Mucosa of descending colon (tissue), 3 donors: ENCODE measurements around the gene CMC2. TPM values are rescaled to one million over a fixed set of nuclear protein-coding genes. Genes with fewer than 3 reads are reported as not detected.

Source experiments
- ATAC-seq: fragments of 200-7000 bp; cut with Tn5 transposase; one replicate; pipeline ENCODE4 v1.9.1; 2020; ENCODE audit warnings: mild to moderate bottlenecking, moderate library complexity
- DNase-seq, 3 donors: peaks; one replicate each; pipeline ENCODE4 v3.0.0-alpha.2; 2020
- H3K36me3 ChIP-seq: fragments of 200-600 bp; one replicate; pipeline ENCODE4 v1.8.0; 2021; ENCODE audit warnings: low read depth, mild to moderate bottlenecking
- H3K4me1 ChIP-seq: fragments of 200-600 bp; one replicate; pipeline ENCODE4 v1.8.0; 2021; ENCODE audit warnings: low read depth, mild to moderate bottlenecking
- H3K4me3 ChIP-seq: fragments of 200-600 bp; one replicate; pipeline ENCODE4 v1.8.0; 2021; ENCODE audit warnings: mild to moderate bottlenecking
- H3K9me3 ChIP-seq: fragments of 200-600 bp; one replicate; pipeline ENCODE4 v1.8.0; 2021; ENCODE audit warnings: mild to moderate bottlenecking
- intact Hi-C, 2 donors: fragments of 100-400 bp; cut with DNase I in 1 of 2; cut with micrococcal nuclease in 1 of 2; formaldehyde crosslinking; loops; one replicate each; pipeline versions ENCODE4 v1.11.0 to v1.11.1; 2022; cut with DNase I, micrococcal nuclease
- long read RNA-seq, 2 donors: library from polyadenylated mRNA; unstranded; transcript quantifications; one replicate each; pipeline ENCODE4 v2.0.0, GENCODE V29; 2019 to 2021
- total RNA-seq, 3 donors: library from RNA; stranded (reverse); fragmentation: NEBNext Ultra II Directional in 2 of 3; extraction: Animal tissue kit (Norgen Biotek cat#: 25700) in 2 of 3; gene quantifications; one replicate each; pipeline versions ENCODE4 v1.2.1 to v1.2.4, GENCODE V29; 2021 to 2023
- TF ChIP-seq, protein P1 (sequence below): fragments of 200-600 bp; IDR thresholded peaks from one replicate; pipeline ENCODE4 v1.8.0; 2022; ENCODE audit warnings: antibody characterized with exemption, mild to moderate bottlenecking
- donor health status: DM: no; HTN: no; CAD: no; lungs with moderate emphysema.
- donor health status: DM: no; HTN: no; CAD: no.
- donor health status: DM: no; HTN: yes; CAD: no.

Gene CMC2
- 10 to 100 TPM; 42.1 to 52.7 (median 51.9) TPM for total RNA-seq
- long read RNA-seq, donor 1, full-length matches to known transcripts, result 19 of 28 reads
- long read RNA-seq, donor 1, partial matches to known transcripts, result 0 of 28 reads
- long read RNA-seq, donor 1, other reads (novel, unspliced or antisense), result 9 of 28 reads
- long read RNA-seq, donor 2, full-length matches to known transcripts, result 25 of 37 reads
- long read RNA-seq, donor 2, partial matches to known transcripts, result 0 of 37 reads
- long read RNA-seq, donor 2, other reads (novel, unspliced or antisense), result 12 of 37 reads

DNA sequence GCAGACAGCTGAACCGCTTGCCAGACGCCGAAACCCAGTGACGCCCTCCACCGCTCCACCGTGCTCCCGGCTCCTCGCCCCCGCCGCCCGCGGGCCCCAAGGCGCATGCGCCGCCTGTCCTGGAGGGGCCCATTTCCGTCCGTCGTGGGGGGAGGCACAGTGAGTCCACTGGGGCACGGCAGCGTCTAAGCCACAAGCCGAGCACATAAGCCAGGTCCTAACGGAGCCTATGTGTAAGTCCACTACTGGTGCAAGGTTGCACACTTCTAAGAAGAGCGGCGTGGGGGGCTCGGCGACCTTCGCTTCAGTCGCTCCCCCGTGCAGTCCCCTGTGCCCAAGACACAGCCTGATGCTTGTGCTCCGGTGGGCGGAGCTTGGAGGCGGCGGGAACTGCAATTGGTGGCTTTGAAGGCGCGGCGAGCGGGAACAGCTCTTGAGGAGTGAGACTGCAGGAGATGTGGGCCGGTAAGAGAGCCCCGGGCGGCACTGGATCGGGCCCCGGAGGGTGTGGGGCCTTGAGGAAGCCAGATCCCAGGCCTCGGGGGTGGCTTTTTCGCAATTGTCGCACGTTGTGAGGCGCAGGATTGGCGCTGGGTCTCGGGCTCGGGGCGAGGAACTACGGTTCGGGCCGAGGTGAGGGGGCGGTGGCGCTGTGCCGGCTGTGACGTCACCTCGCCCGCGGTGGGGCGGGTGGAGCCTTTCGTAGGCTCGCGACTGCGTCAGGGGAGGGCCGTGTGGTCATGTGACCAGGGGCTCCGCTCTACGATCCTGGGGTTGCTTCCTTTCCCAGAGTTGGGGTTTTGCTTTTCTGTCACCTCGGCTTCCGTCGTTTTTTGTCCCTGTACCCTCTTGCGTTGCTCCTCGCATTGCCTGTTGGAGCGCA lies at the start of gene CMC2, which contains the start of gene CENPN:
TSS of gene CMC2 (minus strand) at position 73 of the 883 bp plus-strand sequence. CDS start 9,491 bp downstream, outside the sequence.
TSS of gene CENPN (plus strand) at position 402 of the 883 bp plus-strand sequence. CDS start 4,726 bp downstream, outside the sequence.
- ATAC-seq, result peak; percentile 92

DNA sequence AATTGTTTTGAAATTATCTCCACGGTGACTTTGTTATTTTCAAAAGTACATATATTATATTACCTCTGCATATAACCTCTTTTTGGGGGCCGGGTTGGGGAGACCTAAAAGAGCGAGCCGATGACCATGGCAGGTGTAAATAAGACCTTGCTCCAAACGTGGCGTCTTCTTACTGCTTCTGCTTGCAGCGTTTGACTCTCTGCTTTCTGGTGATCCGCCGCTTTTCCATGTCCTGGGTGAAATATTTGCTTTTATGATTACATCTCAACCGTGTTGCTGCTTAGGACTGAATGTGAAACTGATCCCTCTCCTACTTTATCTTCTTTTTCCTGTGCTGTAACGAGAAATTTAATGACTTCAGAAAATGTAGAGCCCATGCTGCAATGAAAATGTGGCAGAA lies 47.1 kb upstream of the CMC2 start:
- TF ChIP-seq, protein P1, sequence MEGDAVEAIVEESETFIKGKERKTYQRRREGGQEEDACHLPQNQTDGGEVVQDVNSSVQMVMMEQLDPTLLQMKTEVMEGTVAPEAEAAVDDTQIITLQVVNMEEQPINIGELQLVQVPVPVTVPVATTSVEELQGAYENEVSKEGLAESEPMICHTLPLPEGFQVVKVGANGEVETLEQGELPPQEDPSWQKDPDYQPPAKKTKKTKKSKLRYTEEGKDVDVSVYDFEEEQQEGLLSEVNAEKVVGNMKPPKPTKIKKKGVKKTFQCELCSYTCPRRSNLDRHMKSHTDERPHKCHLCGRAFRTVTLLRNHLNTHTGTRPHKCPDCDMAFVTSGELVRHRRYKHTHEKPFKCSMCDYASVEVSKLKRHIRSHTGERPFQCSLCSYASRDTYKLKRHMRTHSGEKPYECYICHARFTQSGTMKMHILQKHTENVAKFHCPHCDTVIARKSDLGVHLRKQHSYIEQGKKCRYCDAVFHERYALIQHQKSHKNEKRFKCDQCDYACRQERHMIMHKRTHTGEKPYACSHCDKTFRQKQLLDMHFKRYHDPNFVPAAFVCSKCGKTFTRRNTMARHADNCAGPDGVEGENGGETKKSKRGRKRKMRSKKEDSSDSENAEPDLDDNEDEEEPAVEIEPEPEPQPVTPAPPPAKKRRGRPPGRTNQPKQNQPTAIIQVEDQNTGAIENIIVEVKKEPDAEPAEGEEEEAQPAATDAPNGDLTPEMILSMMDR, result no peak
- Histone ChIP-seq H3K9me3 (peaks cover 11% of the 10 kb centered on the region), H3K36me3 (no peaks in the 10 kb centered on the region), H3K4me1 (no peaks in the 10 kb centered on the region), H3K4me3 (no peak overlapping the region)
- intact Hi-C loops, result no loop called here
- ATAC-seq (no peak), DNase-seq (no peak)

More for the DNA sequence above, at the start of gene CMC2, which contains the start of gene CENPN:
- Histone ChIP-seq H3K36me3 (no peaks in the 10 kb centered on the region), H3K4me1 (peaks cover 18% of the 10 kb centered on the region), H3K9me3 (no peaks in the 10 kb centered on the region), H3K4me3 (peak within 1 kb of the TSS; percentile 83)
- TF ChIP-seq, protein P1, result peak; percentile 10
- peak; percentile 99 to 100 (median 99) for DNase-seq
- intact Hi-C loops, result no loop called here

DNA sequence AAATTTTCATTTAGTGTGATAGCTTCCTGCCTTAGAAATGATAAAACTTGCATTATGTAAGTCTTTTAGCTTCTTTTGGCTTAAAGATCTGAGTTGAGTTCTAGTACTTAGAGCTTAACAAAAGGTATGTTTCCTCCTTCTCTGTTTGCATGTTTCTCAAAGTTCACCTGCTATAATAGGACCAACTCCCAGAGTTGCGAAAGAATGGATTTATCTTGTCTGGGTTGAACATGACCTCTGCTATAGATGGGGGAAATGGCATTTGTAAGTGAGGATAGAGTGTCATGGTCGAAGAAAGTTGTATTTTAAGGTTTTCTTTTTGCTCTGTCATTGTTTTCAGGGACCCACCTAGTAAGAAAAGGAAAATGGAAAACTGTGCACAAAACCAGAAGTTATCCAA lies 36.1 kb upstream of the CMC2 start:
- Histone ChIP-seq H3K4me3 (no peak overlapping the region), H3K4me1 (no peaks in the 10 kb centered on the region), H3K36me3 (peaks cover 19% of the 10 kb centered on the region), H3K9me3 (no peaks in the 10 kb centered on the region)
- TF ChIP-seq, protein P1, result no peak
- DNase-seq (no peak), ATAC-seq (no peak)
- intact Hi-C loops, result no loop called here

DNA sequence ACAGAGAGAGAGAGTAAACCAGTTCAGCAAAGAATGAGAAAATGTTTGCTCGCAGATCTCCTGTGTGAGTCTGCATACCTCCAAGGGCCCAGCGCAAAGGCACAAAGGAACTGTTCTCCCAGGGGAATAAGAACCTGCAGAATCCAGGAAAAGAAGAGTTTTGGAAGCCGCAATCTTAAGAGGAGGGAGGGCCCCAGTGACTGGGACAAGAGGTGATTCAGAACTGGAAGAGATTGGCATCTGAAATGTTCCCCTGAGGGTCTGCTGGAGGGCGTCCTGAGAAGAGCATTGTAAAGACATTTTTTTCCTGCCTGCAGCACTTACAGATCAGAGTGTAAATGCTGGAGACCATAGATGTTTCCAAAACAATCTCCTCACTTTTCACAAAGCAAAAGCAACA lies 35.0 kb upstream of the CMC2 start:
- peaks cover 19% of the 10 kb centered on the region for H3K36me3 ChIP-seq
- no peaks in the 10 kb centered on the region for H3K9me3 ChIP-seq
- H3K4me1 ChIP-seq, result peaks cover 7% of the 10 kb centered on the region
- no peak overlapping the region for H3K4me3 ChIP-seq
- DNase-seq (no peak), ATAC-seq (no peak)
- TF ChIP-seq, protein P1, result no peak
- intact Hi-C loops, result no loop called here

DNA sequence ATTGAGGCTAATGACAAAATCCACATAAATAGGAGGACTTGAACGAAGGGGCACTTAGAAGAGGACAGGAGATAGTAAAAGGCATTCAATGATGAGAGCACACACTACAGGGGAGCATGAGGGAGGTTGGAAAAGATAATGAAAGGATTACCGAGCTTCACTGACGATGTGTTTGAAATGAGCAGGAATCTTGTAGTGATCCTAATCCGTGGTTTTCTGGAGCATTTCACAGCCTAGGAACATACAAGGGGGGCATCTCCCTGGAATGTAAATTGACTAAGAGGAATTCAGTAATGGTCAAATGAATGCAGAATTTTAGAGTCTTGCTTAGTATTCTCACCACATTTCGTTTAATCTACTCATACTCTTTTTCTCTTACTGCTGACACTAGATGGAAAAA lies 34.2 kb upstream of the CMC2 start:
- DNase-seq (no peak), ATAC-seq (no peak)
- intact Hi-C loops, result no loop called here
- TF ChIP-seq, protein P1, result no peak
- no peak overlapping the region for H3K4me3 ChIP-seq
- H3K4me1 ChIP-seq, result peaks cover 7% of the 10 kb centered on the region
- peaks cover 19% of the 10 kb centered on the region for H3K36me3 ChIP-seq
- H3K9me3 ChIP-seq, result no peaks in the 10 kb centered on the region
